GM12878 (cell line): Measurements from ENCODE around the gene SETD1B. TPM values are rescaled to one million over a fixed set of nuclear protein-coding genes. Genes with fewer than 3 reads are reported as not detected.

Experiments used
- ATAC-seq: fragments of 200-7000 bp; cut with Tn5 transposase; 3 replicates; pipeline ENCODE4 v1.9.1; 2020; ENCODE audit warnings: mild to moderate bottlenecking, moderate library complexity
- BruUV-seq: library from RNA; stranded (reverse); fragments of 400-500 nt; replicated peaks from 2 replicates; lab custom pipeline; 2021; lab: Mats Ljungman, UMichigan
- CTCF ChIA-PET: fragments of 300-600 bp; sonication (Branson Sonifier 250); formaldehyde crosslinking; extraction: SDS; loops from one replicate; lab custom pipeline; 2021; ENCODE audit warnings: inconsistent platforms; lab: Yijun Ruan, JAX
- POLR2A ChIA-PET: fragments of 350-600 bp; formaldehyde crosslinking; extraction: SDS; loops from one replicate; lab custom pipeline; 2021; ENCODE audit warnings: inconsistent platforms; lab: Charles Lee
- RAD21 ChIA-PET: fragments of 300-600 bp; sonication (Branson Sonifier 250); formaldehyde crosslinking; loops from one replicate; lab custom pipeline; 2023; ENCODE audit warnings: antibody characterized with exemption; ENCODE audit not compliant: unreplicated experiment; lab: Charles Lee
- SMC1A ChIA-PET: fragments of 300-600 bp; sonication (Branson Sonifier 250); formaldehyde crosslinking; loops from one replicate; lab custom pipeline; 2023; ENCODE audit not compliant: unreplicated experiment, uncharacterized antibody; lab: Charles Lee
- DNase-seq: peaks from one replicate; pipeline ENCODE4 v3.0.0-alpha.2; 2011; ENCODE audit warnings: low read depth, low spot score
- FAIRE-seq: peaks from 3 replicates; lab custom pipeline; 2011; peaks lifted over from hg19 to GRCh38; lab: Jason Lieb, UNC
- H2AFZ ChIP-seq: 2 replicates; pipeline ENCODE4 v1.6.0; 2011; ENCODE audit warnings: low read depth, low read length, control low read depth; ENCODE audit not compliant: control insufficient read depth
- H3K27ac ChIP-seq: 2 replicates; pipeline ENCODE4 v1.5.1; 2011; ENCODE audit warnings: control low read depth; ENCODE audit not compliant: control insufficient read depth, insufficient read depth
- H3K27me3 ChIP-seq, 2 experiments: replicated peaks in 1 of 2; 2 replicates each; pipeline versions ENCODE4 v1.6.0 to v1.6.1; 2011; ENCODE audit warnings: low read length in 1 of 2; ENCODE audit not compliant: control insufficient read depth in 2 of 2, insufficient read depth in 2 of 2
- H3K36me3 ChIP-seq, 2 experiments: 2 replicates each; pipeline ENCODE4 v1.5.1; 2011; ENCODE audit warnings: low read length in 1 of 2; ENCODE audit not compliant: control insufficient read depth in 2 of 2, insufficient read depth in 2 of 2
- H3K4me1 ChIP-seq: 2 replicates; pipeline ENCODE4 v1.6.1; 2011; ENCODE audit warnings: mild to moderate bottlenecking, low read length, moderate library complexity, mixed read lengths; ENCODE audit not compliant: control insufficient read depth, insufficient read depth
- H3K4me2 ChIP-seq: 2 replicates; pipeline ENCODE4 v1.6.0; 2011; ENCODE audit warnings: control low read depth; ENCODE audit not compliant: control insufficient read depth, insufficient read depth
- H3K4me3 ChIP-seq: fragments of 200-600 bp; sonication (generic); 2 replicates; pipeline ENCODE4 v1.5.1; 2016
- H3K79me2 ChIP-seq: 2 replicates; pipeline ENCODE4 v1.6.0; 2011; ENCODE audit warnings: low read length; ENCODE audit not compliant: control insufficient read depth, insufficient read depth
- H3K9ac ChIP-seq: 2 replicates; pipeline ENCODE4 v1.8.0; 2011; ENCODE audit warnings: low read length, control low read depth, mixed read lengths; ENCODE audit not compliant: control insufficient read depth, insufficient read depth
- H3K9me3 ChIP-seq: replicated peaks from 3 replicates; pipeline ENCODE4 v1.5.1; 2011; ENCODE audit warnings: mild to moderate bottlenecking, low read length; ENCODE audit not compliant: control insufficient read depth, insufficient read depth
- H4K20me1 ChIP-seq: 2 replicates; pipeline ENCODE4 v1.6.0; 2011; ENCODE audit not compliant: control insufficient read depth, insufficient read depth
- ATF2 ChIP-seq: IDR thresholded peaks from 2 replicates; pipeline ENCODE4 v1.6.1; 2012; ENCODE audit warnings: low read length, inconsistent platforms
- CUX1 ChIP-seq: IDR thresholded peaks from 2 replicates; pipeline ENCODE4 v1.6.1; 2012; ENCODE audit warnings: improper control_type of control experiment, low read depth, low read length; ENCODE audit not compliant: insufficient replicate concordance
- GATAD2B ChIP-seq: fragments of 450-650 bp; conservative IDR thresholded peaks from 2 replicates; pipeline ENCODE4 v1.6.1; 2017; ENCODE audit warnings: low read depth, mild to moderate bottlenecking, moderate library complexity
- HSF1 ChIP-seq: fragments of 150-350 bp; IDR thresholded peaks from 2 replicates; pipeline ENCODE4 v1.6.1; 2014; ENCODE audit warnings: mild to moderate bottlenecking, low read depth, low read length
- IRF4 ChIP-seq: IDR thresholded peaks from 2 replicates; pipeline ENCODE4 v1.6.1; 2011; ENCODE audit warnings: low read depth, low read length
- LARP7 ChIP-seq: fragments of 450-650 bp; IDR thresholded peaks from 2 replicates; pipeline ENCODE4 v1.6.1; 2017; ENCODE audit warnings: mild to moderate bottlenecking
- NBN ChIP-seq: fragments of 450-650 bp; IDR thresholded peaks from 2 replicates; pipeline ENCODE4 v1.6.1; 2016
- RFX5 ChIP-seq: IDR thresholded peaks from 2 replicates; pipeline ENCODE4 v1.6.1; 2011; ENCODE audit warnings: low read depth, low read length, improper control_type of control experiment
- SUZ12 ChIP-seq: fragments of 200-600 bp; sonication (generic); IDR thresholded peaks from one replicate; pipeline ENCODE4 v1.6.1; 2018; ENCODE audit warnings: antibody characterized with exemption, mild to moderate bottlenecking; ENCODE audit not compliant: unreplicated experiment
- ZBTB33 ChIP-seq: fragments of 450-650 bp; IDR thresholded peaks from 2 replicates; pipeline ENCODE4 v1.6.1; 2017; ENCODE audit warnings: mild to moderate bottlenecking
- WGBS: methylation state at CpG from one replicate; pipeline ENCODE4 v1.1.6; 2016; ENCODE audit warnings: low lambda C conversion rate; ENCODE audit not compliant: insufficient replicate concordance, insufficient coverage; ENCODE audit errors: missing lambda C conversion rate; 5-methylcytosine and 5-hydroxymethylcytosine counted together
- in situ Hi-C: fragments of 300-500 bp; cut with MboI; formaldehyde crosslinking; loops from 9 replicates; pipeline ENCODE4 v1.14.3; 2018; ENCODE audit warnings: mixed read lengths
- intact Hi-C: fragments of 100-400 bp; cut with micrococcal nuclease; formaldehyde crosslinking; loops from one replicate; pipeline ENCODE4 v1.14.2; 2022; ENCODE audit not compliant: unreplicated experiment
- polyA plus RNA-seq, 11 experiments: library from polyadenylated mRNA; depleted of rRNA in 4 of 11; unstranded in 6 of 11; stranded (reverse) in 5 of 11; fragments of >200 nt; fragmentation: Nextera tagmentation in 4 of 11; fragmentation: Illumina TruSeq in 1 of 11; extraction: Ambion mirVana in 4 of 11; extraction: Trizol in 1 of 11; gene quantifications; 1 replicate in 1 of 11; 2 replicates in 10 of 11; pipeline versions ENCODE4 v1.2.1 to v1.2.3, GENCODE V29; 2011 to 2016; ENCODE audit warnings: inconsistent platforms in 2 of 11, missing spikeins in 2 of 11, low read depth in 1 of 11
- total RNA-seq, 4 experiments: library from RNA; depleted of rRNA in 3 of 4; stranded (reverse); fragments of >200 nt in 3 of 4; fragmentation: Illumina TruSeq in 1 of 4; extraction: Trizol in 1 of 4; gene quantifications; 2 replicates each; pipeline versions ENCODE4 v1.2.1 to v1.2.3, GENCODE V29; 2013 to 2021

The SETD1B gene
- total and polyA plus RNA-seq, 10 of the 15 experiments (the other 5 are each of a cell fraction or from before 2014, with no cell fraction given): 0.50 to 17.3 (median 1.6) TPM

GRCh38 chr12:121803861-121804416 lies at the start of gene SETD1B (continued):
- TF ChIP-seq LARP7: peak; percentile 60

- 89% methylated on average over 11 of the region's 11 CpGs for WGBS
- no peak for FAIRE-seq
- TF ChIP-seq ZBTB33: no peak
- no peak for TF ChIP-seq RFX5
- no peak for TF ChIP-seq GATAD2B
- no peak for TF ChIP-seq IRF4
- no peak for TF ChIP-seq NBN
- no peak for TF ChIP-seq SUZ12
- TF ChIP-seq ATF2: no peak
- no peak for TF ChIP-seq CUX1
- TF ChIP-seq HSF1: no peak
Measured at GRCh38 chr12:121754836-121755235, 49.0 kb upstream of the SETD1B start.

More at GRCh38 chr12:121754836-121755235, 49.0 kb upstream of the SETD1B start:
- no peak overlapping the region for H3K4me2 ChIP-seq
- no peaks in the 10 kb centered on the region for H3K9me3 ChIP-seq
- ChIA-PET SMC1A (no interaction called here), RAD21 (no interaction called here), POLR2A (no interaction called here), CTCF (no interaction called here)
- ATAC-seq: no peak
- no peak overlapping the region for H3K27ac ChIP-seq
- H3K9ac ChIP-seq: no peak overlapping the region
- H3K27me3 ChIP-seq: no peaks in the 10 kb centered on the region
- H3K79me2 ChIP-seq: no peaks in the 10 kb centered on the region
- H3K36me3 ChIP-seq: peaks cover 0 to 7% of the 10 kb centered on the region in 2 experiments; a peak in 3 of 4 replicates
- H2AFZ ChIP-seq: no peak overlapping the region
- H3K4me1 ChIP-seq: no peaks in the 10 kb centered on the region
- H3K4me3 ChIP-seq: no peak overlapping the region
- no peaks in the 10 kb centered on the region for H4K20me1 ChIP-seq
- BruUV-seq: no TSS peak
- no peak for DNase-seq
- in situ Hi-C loops (no loop called here), intact Hi-C loops (no loop called here)
